ENCODE results near the gene TNNI2. TPM values are rescaled to one million over a fixed set of nuclear protein-coding genes. Genes with fewer than 3 reads are reported as not detected.

Gene TNNI2
- total RNA-seq, 1 donor from 2014 or later: 6.9 TPM

DNA sequence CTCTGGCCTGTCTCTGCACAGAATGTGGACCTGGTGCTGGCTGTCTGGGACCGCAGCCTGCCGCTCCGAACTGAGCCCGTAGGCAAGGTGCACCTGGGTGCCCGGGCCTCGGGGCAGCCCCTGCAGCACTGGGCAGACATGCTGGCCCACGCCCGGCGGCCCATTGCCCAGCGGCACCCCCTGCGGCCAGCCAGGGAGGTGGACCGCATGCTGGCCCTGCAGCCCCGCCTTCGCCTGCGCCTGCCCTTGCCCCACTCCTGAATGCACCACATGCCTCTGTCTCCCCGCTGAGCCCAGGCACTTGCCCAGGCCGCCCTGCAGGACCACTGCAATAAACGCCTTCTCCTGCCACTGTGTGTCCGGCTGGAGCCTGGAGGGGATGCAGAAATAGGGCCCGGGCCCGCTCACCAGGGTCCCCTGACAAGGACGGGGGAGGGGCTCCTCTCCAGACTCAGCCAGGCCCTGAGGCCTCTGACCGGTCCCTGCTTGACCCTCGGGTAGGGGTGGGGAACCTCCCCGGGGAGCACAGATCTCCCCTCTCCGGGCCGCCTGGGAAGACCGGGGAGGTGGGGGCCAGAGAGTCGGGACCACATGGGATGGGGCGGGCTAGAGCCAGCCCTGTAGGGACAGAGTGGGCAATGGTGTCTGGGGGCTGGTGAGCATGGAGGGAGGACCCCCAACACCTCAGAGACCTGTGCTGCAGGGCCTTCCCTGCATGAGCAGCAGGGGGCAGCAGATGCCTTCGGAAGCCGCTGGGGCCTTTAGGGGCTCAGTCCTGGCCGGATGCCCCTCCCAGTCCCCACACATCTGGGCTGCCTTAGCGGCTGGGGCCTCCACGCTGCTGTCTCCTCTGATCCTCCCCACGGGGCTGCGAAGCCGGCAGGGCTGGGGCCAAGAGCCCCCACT, 1.4 kb upstream of the TNNI2 start:
- Histone ChIP-seq H3K4me1 (peaks cover 20% of the 10 kb centered on the region), H3K36me3 (no peaks in the 10 kb centered on the region), H3K27ac (no peak overlapping the region), H3K9me3 (no peaks in the 10 kb centered on the region), H3K4me3 (no peak overlapping the region), H3K27me3 (no peaks in the 10 kb centered on the region)
- ATAC-seq (peak; percentile 31), DNase-seq (peak; percentile 83)
- TF ChIP-seq CTCF (IDR thresholded peaks at IDR 0.05): peak; percentile 80
- intact Hi-C loops (cut with DNase I): no loop called here

GRCh38 chr11:1838077-1838425, 730 bp upstream of the TNNI2 start:
- H3K4me3 ChIP-seq: no peak overlapping the region
- TF ChIP-seq CTCF (IDR thresholded peaks at IDR 0.05): peak; percentile 1
- no peaks in the 10 kb centered on the region for H3K9me3 ChIP-seq
- ATAC-seq: no peak
- H3K27me3 ChIP-seq: no peaks in the 10 kb centered on the region
- H3K4me1 ChIP-seq: peaks cover 15% of the 10 kb centered on the region
- no peak for DNase-seq
- no peak overlapping the region for H3K27ac ChIP-seq
- intact Hi-C loops (cut with DNase I): no loop called here
- no peaks in the 10 kb centered on the region for H3K36me3 ChIP-seq

DNA sequence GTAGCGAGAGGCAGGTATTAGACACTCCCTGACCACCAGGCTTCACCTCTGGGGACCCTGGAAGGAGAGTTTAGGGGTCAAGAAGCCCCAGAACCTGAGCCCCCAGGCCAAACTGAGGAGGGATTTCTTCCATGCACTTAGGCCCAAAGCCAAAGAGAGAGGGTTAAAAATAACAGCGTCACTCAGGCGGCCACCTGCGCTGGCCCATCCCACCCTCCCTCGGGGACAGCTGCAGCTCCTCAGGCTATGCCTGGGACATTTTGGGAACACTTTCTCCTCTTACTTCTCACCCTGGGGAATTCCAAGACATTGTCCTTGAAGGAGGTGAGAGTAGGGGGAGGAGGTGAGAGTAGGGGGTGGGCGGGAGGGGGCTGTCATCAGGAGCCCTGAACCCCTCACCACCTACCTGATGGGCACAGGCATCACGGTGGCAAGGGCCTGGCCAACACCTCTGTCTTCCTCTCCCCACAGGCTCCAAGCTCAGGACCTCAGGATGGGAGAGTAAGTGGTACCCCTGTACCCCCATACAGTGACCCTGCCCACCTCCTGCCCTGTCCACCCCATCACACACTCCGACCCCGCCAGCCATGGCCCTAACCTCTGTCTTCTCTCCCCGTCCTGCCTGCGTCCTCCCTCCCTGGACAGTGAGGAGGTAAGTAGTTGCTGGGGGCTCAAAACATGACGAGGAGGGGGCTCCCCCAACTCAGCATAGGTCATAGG, 583 bp downstream of the TNNI2 start:
- H3K27ac ChIP-seq: no peak overlapping the region
- H3K4me1 ChIP-seq: peaks cover 17% of the 10 kb centered on the region
- H3K27me3 ChIP-seq: no peaks in the 10 kb centered on the region
- H3K9me3 ChIP-seq: no peaks in the 10 kb centered on the region
- H3K36me3 ChIP-seq: no peaks in the 10 kb centered on the region
- ATAC-seq: no peak
- DNase-seq: no peak
- TF ChIP-seq CTCF (IDR thresholded peaks at IDR 0.05): no peak
- intact Hi-C loops (cut with DNase I): no loop called here
- no peak overlapping the region for H3K4me3 ChIP-seq

DNA sequence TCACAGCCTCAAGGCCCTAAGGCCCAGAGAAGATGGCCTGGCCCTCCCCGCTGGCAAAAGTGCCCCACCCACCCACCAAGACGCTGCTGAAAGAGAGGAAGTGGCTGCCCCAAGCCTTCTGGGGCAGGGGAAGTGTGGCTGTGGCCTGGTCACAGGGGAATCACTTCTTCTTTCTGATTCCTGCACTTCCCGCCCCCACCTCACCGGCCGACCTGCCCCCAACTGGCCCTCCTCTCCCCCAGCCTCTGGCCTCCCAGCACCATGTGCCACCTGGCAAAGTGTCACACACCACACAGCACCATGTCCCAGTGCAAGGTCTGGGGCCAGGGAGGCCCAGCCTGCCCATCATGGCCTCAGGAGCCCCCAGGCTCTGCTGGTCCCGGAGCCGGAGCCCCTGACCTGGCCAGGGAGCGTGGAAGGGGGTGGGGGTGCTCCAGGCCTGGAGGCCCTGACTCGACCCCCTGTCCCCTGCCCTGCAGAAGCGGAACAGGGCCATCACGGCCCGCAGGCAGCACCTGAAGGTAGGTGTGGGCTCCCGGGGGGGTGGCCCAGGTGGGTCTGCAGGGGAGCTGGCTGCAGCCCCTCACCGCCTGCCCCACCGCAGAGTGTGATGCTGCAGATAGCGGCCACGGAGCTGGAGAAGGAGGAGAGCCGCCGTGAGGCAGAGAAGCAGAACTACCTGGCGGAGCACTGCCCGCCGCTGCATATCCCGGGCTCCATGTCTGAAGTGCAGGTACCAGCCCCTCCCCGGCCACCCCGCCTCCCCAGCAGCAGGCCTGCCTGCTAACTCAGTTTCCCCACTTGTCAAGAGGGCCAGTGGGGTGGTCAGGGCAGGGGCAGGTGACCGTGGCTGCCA, 1.4 kb downstream of the TNNI2 start:
- Histone ChIP-seq H3K4me3 (peak overlapping the region; percentile 30), H3K27ac (peak overlapping the region; percentile 76), H3K9me3 (no peaks in the 10 kb centered on the region), H3K4me1 (peaks cover 25% of the 10 kb centered on the region), H3K27me3 (no peaks in the 10 kb centered on the region), H3K36me3 (no peaks in the 10 kb centered on the region)
- intact Hi-C loops (cut with DNase I): no loop called here
- DNase-seq (peak; percentile 87), ATAC-seq (peak; percentile 72)
- TF ChIP-seq CTCF (IDR thresholded peaks at IDR 0.05): no peak

GRCh38 chr11:1840780-1841480, 2.1 kb downstream of the TNNI2 start:
- DNase-seq: no peak
- no peak for ATAC-seq
- peaks cover 32% of the 10 kb centered on the region for H3K4me1 ChIP-seq
- intact Hi-C loops (cut with DNase I): no loop called here
- H3K9me3 ChIP-seq: no peaks in the 10 kb centered on the region
- H3K27me3 ChIP-seq: no peaks in the 10 kb centered on the region
- no peak overlapping the region for H3K4me3 ChIP-seq
- no peaks in the 10 kb centered on the region for H3K36me3 ChIP-seq
- TF ChIP-seq CTCF (IDR thresholded peaks at IDR 0.05): no peak
- H3K27ac ChIP-seq: no peak overlapping the region
